Activated B cell treated with CpG ODN at 0.5 μM for 24 hours (primary cell): ENCODE data around the gene CHD6. TPM values are rescaled to one million over a fixed set of nuclear protein-coding genes. Genes with fewer than 3 reads are reported as not detected.

Experiments
- ATAC-seq: fragments of 200-7000 bp; cut with Tn5 transposase; one replicate; pipeline ENCODE4 v1.10.0; 2021; ENCODE audit warnings: low read depth, mild to moderate bottlenecking, moderate library complexity
- CTCF ChIA-PET: fragments of 350-600 bp; sonication (Branson Sonifier 250); formaldehyde crosslinking; loops from one replicate; lab custom pipeline; 2021; ENCODE audit warnings: antibody characterized with exemption; lab: Charles Lee
- POLR2A ChIA-PET: fragments of 350-600 bp; sonication (Branson Sonifier 250); formaldehyde crosslinking; loops from one replicate; lab custom pipeline; 2021; ENCODE audit warnings: antibody characterized with exemption; lab: Charles Lee
- DNase-seq: peaks from one replicate; pipeline ENCODE4 v3.0.0; 2022
- H3K27ac Mint-ChIP-seq: one replicate; pipeline ENCODE4 v1.8.0; 2020; ENCODE audit warnings: mixed read lengths
- H3K27me3 Mint-ChIP-seq: one replicate; pipeline ENCODE4 v1.8.0; 2021; ENCODE audit warnings: mixed read lengths
- H3K36me3 Mint-ChIP-seq: one replicate; pipeline ENCODE4 v1.8.0; 2021; ENCODE audit warnings: low read depth, mixed read lengths
- H3K4me1 Mint-ChIP-seq: one replicate; pipeline ENCODE4 v1.8.0; 2021; ENCODE audit warnings: mixed read lengths
- H3K4me3 Mint-ChIP-seq: one replicate; pipeline ENCODE4 v1.8.0; 2020; ENCODE audit warnings: mild to moderate bottlenecking, mixed read lengths
- H3K9me3 Mint-ChIP-seq: one replicate; pipeline ENCODE4 v1.8.0; 2020; ENCODE audit warnings: mixed read lengths
- CTCF ChIP-seq: fragments of 200-600 bp; IDR thresholded peaks from one replicate; pipeline ENCODE4 v1.8.0; 2022; ENCODE audit warnings: antibody characterized with exemption, mild to moderate bottlenecking
- intact Hi-C: fragments of 100-400 bp; cut with micrococcal nuclease; formaldehyde crosslinking; loops from one replicate; pipeline ENCODE4 v1.15.1; 2024
- total RNA-seq: library from RNA; stranded (reverse); gene quantifications from 2 replicates; pipeline ENCODE4 v1.2.3, GENCODE V29; 2022

Gene CHD6
- total RNA-seq, 1 donor from 2014 or later = 59.9 TPM

- ChIA-PET POLR2A (no interaction called here), CTCF (no interaction called here)
- ATAC-seq = no peak
- H3K36me3 Mint-ChIP-seq = no peaks in the 10 kb centered on the region
- intact Hi-C loops = no loop called here
- H3K4me1 Mint-ChIP-seq = no peaks in the 10 kb centered on the region
- TF ChIP-seq CTCF = no peak
- H3K9me3 Mint-ChIP-seq = no peaks in the 10 kb centered on the region
- no peak overlapping the region for H3K27ac Mint-ChIP-seq
- H3K27me3 Mint-ChIP-seq = peaks cover 2% of the 10 kb centered on the region
- no peak overlapping the region for H3K4me3 Mint-ChIP-seq
- no peak for DNase-seq
Measured at GRCh38 chr20:41391587-41392001, 226.6 kb downstream of the CHD6 start.

DNA sequence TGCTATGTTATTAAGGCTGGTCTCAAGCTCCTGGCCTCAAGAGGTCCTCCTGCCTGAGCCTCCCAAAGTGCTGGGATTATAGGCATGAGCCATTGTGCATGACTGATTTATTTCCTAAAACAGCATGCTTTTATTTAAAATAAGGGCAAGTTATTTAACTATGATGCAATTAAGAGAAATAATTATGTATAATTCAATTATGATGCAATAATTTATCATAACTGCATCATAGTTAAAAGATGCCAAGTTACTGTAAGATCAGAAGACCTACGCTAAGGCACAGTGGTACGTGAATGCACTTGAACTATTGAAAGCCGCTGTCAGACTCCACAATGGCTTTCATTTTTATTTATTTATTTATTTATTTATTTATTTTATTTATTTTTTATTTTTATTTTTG, 227.3 kb downstream of the CHD6 start:
- TF ChIP-seq CTCF = no peak
- no peak overlapping the region for H3K4me3 Mint-ChIP-seq
- ATAC-seq = no peak
- H3K36me3 Mint-ChIP-seq = no peaks in the 10 kb centered on the region
- no peaks in the 10 kb centered on the region for H3K4me1 Mint-ChIP-seq
- H3K27ac Mint-ChIP-seq = no peak overlapping the region
- ChIA-PET POLR2A (no interaction called here), CTCF (no interaction called here)
- no peak for DNase-seq
- peaks cover 2% of the 10 kb centered on the region for H3K27me3 Mint-ChIP-seq
- no peaks in the 10 kb centered on the region for H3K9me3 Mint-ChIP-seq
- intact Hi-C loops = no loop called here

GRCh38 chr20:41387444-41387851, 230.7 kb downstream of the CHD6 start:
- Mint-ChIP-seq H3K9me3 (no peaks in the 10 kb centered on the region), H3K4me3 (no peak overlapping the region), H3K4me1 (no peaks in the 10 kb centered on the region), H3K27me3 (peaks cover 12% of the 10 kb centered on the region), H3K27ac (no peak overlapping the region), H3K36me3 (no peaks in the 10 kb centered on the region)
- no peak for ATAC-seq
- DNase-seq = no peak
- TF ChIP-seq CTCF = no peak
- intact Hi-C loops = no loop called here
- POLR2A ChIA-PET = no interaction called here
- CTCF ChIA-PET = no interaction called here

- CTCF ChIA-PET = no interaction called here
- TF ChIP-seq CTCF = no peak
- no peaks in the 10 kb centered on the region for H3K4me1 Mint-ChIP-seq
- H3K27me3 Mint-ChIP-seq = peaks cover 12% of the 10 kb centered on the region
- POLR2A ChIA-PET = no interaction called here
- no peak for ATAC-seq
- H3K36me3 Mint-ChIP-seq = no peaks in the 10 kb centered on the region
- H3K4me3 Mint-ChIP-seq = no peak overlapping the region
- H3K27ac Mint-ChIP-seq = no peak overlapping the region
- H3K9me3 Mint-ChIP-seq = no peaks in the 10 kb centered on the region
- DNase-seq = no peak
- intact Hi-C loops = no loop called here
Measured at GRCh38 chr20:41386502-41387427, 231.4 kb downstream of the CHD6 start.

GRCh38 chr20:41382791-41383305, 235.3 kb downstream of the CHD6 start:
- Mint-ChIP-seq H3K27ac (no peak overlapping the region), H3K36me3 (no peaks in the 10 kb centered on the region), H3K9me3 (no peaks in the 10 kb centered on the region), H3K4me1 (no peaks in the 10 kb centered on the region), H3K27me3 (peaks cover 14% of the 10 kb centered on the region), H3K4me3 (no peak overlapping the region)
- ChIA-PET CTCF (no interaction called here), POLR2A (no interaction called here)
- intact Hi-C loops = no loop called here
- DNase-seq = no peak
- no peak for ATAC-seq
- TF ChIP-seq CTCF = no peak
